Endothelial cell of hepatic sinusoid (primary cell): Measurements from ENCODE around the gene AGPAT2.

ENCODE experiments used
- in situ Hi-C: cut with HindIII; loops from 2 replicates; pipeline ENCODE4 v1.10.0; 2017; ENCODE audit warnings: low sequenced_read_pairs

The AGPAT2 gene

GRCh38 chr9:136686794-136687711, at the start of gene AGPAT2:
TSS of gene AGPAT2 (minus strand) at chr9:136687457. CDS start at chr9:136687357, 100 bp downstream.
- in situ Hi-C loops = no loop called here

- in situ Hi-C loops = no loop called here
These were observed 48.7 kb upstream of the AGPAT2 start for GRCh38 chr9:136735812-136736480.

GRCh38 chr9:136734837-136735496, 47.7 kb upstream of the AGPAT2 start:
- in situ Hi-C loops = no loop called here

GRCh38 chr9:136733611-136734010, 46.4 kb upstream of the AGPAT2 start:
- in situ Hi-C loops = no loop called here

GRCh38 chr9:136732444-136733178, 45.4 kb upstream of the AGPAT2 start:
- in situ Hi-C loops = no loop called here

GRCh38 chr9:136729926-136730325, 42.7 kb upstream of the AGPAT2 start:
- in situ Hi-C loops = no loop called here

- in situ Hi-C loops = no loop called here
These were observed 41.9 kb upstream of the AGPAT2 start for GRCh38 chr9:136729144-136729543.

- in situ Hi-C loops = no loop called here
These were observed 41.4 kb upstream of the AGPAT2 start for GRCh38 chr9:136728548-136729123.

GRCh38 chr9:136728080-136728547, 40.9 kb upstream of the AGPAT2 start:
- in situ Hi-C loops = no loop called here

GRCh38 chr9:136726631-136727191, 39.5 kb upstream of the AGPAT2 start:
- in situ Hi-C loops = no loop called here

GRCh38 chr9:136726118-136726517, 38.9 kb upstream of the AGPAT2 start:
- in situ Hi-C loops = no loop called here

GRCh38 chr9:136725612-136726011, 38.4 kb upstream of the AGPAT2 start:
- in situ Hi-C loops = no loop called here

- in situ Hi-C loops = no loop called here
These were observed 37.5 kb upstream of the AGPAT2 start for GRCh38 chr9:136724772-136725171.

- in situ Hi-C loops = no loop called here
These were observed 36.7 kb upstream of the AGPAT2 start for GRCh38 chr9:136723989-136724388.

GRCh38 chr9:136723362-136723976, 36.2 kb upstream of the AGPAT2 start:
- in situ Hi-C loops = no loop called here

GRCh38 chr9:136722969-136723356, 35.7 kb upstream of the AGPAT2 start:
- in situ Hi-C loops = no loop called here

GRCh38 chr9:136722093-136722968, 35.1 kb upstream of the AGPAT2 start:
- in situ Hi-C loops = no loop called here

- in situ Hi-C loops = no loop called here
These were observed 34.3 kb upstream of the AGPAT2 start for GRCh38 chr9:136721339-136722092.
